HL-60 (cell line): Measurements from ENCODE around the gene AQP10.
A peak's percentile ranks its signal among the peaks of the same experiment; 100 is the strongest.

Experiments used
- DNase-seq, 2 experiments: peaks; one replicate each; pipeline ENCODE4 v3.0.0-alpha.2; 2010 to 2020; ENCODE audit warnings: low read depth in 1 of 2, low spot score in 1 of 2
- H3K27ac ChIP-seq: fragments of 250-450 bp; sonication (Bioruptor Pico); replicated peaks from 2 replicates; pipeline ENCODE4 v1.5.1; 2020; ENCODE audit warnings: mild to moderate bottlenecking, moderate library complexity
- H3K27me3 ChIP-seq: fragments of 250-450 bp; sonication (Bioruptor Pico); 2 replicates; pipeline ENCODE4 v1.5.1; 2021; ENCODE audit warnings: mild to moderate bottlenecking, moderate library complexity; ENCODE audit not compliant: insufficient read depth, poor library complexity, severe bottlenecking
- H3K4me3 ChIP-seq: replicated peaks from 2 replicates; pipeline ENCODE4 v1.5.1; 2011; ENCODE audit warnings: mild to moderate bottlenecking, control low read depth, low read length; ENCODE audit not compliant: insufficient read depth
- CTCF ChIP-seq: IDR thresholded peaks from one replicate; pipeline ENCODE4 v1.5.1; 2011; ENCODE audit warnings: low read length, control low read depth, inconsistent platforms; ENCODE audit not compliant: insufficient read depth
- GABPA ChIP-seq: IDR thresholded peaks from 2 replicates; pipeline ENCODE4 v1.6.1; 2012; ENCODE audit warnings: low read depth
- POLR2AphosphoS5 ChIP-seq: IDR thresholded peaks from 2 replicates; pipeline ENCODE4 v1.6.1; 2012; ENCODE audit warnings: low read depth
- SPI1 ChIP-seq: IDR thresholded peaks from 2 replicates; pipeline ENCODE4 v1.6.1; 2012; ENCODE audit warnings: low read depth, mild to moderate bottlenecking, borderline replicate concordance
- long read RNA-seq: library from polyadenylated mRNA; unstranded; transcript quantifications from one replicate; pipeline ENCODE4 v2.0.0, GENCODE V29; 2020
- TF ChIP-seq, protein P1 (sequence below): IDR thresholded peaks from 2 replicates; pipeline ENCODE4 v1.6.1; 2012; ENCODE audit warnings: low read depth; ENCODE audit not compliant: insufficient replicate concordance

Gene AQP10
- long read RNA-seq, result 0 reads

DNA sequence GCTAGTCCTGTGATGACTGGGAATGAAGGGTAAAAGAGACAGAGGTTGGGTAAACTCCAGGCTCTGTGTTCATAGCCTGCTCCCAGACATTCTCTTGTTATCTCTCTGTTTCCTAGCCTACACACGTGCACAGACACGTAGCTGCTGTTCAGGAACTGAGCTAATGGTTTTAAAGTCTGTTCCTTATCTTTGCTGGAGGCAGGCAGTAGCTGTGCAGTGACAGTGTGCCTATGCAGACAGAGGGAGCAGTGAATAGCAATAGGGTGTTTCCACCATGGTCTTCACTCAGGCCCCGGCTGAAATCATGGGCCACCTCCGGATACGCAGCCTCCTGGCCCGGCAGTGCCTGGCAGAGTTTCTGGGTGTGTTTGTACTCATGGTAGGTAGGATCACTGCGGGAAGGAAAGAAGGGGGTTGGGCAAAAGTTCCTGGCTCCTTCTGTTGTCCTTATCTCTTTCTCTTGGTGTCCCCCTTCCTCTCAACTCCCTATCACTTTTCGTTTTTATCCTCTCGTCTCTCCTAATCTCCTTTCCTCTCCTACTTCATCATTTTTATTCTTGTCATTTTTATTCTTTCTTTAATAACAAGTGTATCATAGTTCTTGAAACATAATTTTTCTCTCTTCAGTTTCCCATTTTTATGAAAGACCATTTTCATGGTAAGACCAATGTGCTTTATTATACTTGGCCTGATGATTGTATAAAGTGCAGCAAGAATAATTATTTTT, at the start of gene AQP10:
Gene AQP10 (plus strand): TSS at position 212 of the 727 bp plus-strand sequence. CDS start 63 bp downstream, at position 275.
- no peak for DNase-seq

DNA sequence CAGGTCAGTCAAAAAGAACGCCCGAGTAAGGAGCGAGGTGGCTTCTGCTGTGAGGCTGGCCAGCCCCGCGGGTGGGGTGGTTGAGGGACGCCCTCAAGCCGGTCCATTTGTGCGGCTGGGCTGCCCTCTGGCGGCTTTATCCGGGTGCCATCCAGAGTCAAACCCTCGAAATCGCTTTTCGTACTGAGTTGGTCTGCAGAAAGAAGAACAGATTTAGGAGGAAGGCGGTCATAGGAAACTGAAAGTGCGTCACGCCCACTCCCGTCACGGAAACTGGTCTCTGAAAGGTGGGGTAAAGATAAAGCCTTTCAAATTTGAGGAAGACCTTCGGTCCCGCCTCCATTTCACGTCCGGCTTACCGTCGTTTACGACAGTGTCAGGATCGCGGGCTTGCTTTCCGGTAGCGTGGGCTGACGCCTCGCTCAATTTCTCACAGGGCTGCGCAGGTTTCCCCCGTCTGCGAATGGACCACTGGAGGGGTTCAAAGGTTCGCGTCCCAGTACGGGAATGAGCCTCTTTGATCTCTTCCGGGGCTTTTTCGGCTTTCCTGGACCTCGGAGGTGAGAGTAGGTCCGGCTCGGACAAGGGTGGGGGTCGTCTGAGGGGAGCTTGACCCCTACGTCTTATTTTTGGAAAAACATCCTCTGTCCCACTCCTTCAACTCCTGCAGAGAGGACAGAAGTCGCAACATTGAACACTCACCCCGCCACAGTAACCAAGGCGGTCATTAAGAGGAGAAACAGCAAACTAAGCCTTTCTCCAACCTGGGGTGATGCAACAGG, 48.5 kb upstream of the AQP10 start, which contains the start of gene HAX1:
Gene HAX1 (plus strand): TSS at position 413 of the 782 bp plus-strand sequence. CDS start 95 bp downstream, at position 508.
- Histone ChIP-seq H3K4me3 (peak within 1 kb of the TSS; percentile 86), H3K27me3 (no peaks in the 10 kb centered on the region), H3K27ac (peak within 1 kb of the TSS; percentile 76)
- peak; percentile 95 to 98 for DNase-seq
- TF ChIP-seq CTCF (peak; percentile 64), GABPA (peak; percentile 69), POLR2AphosphoS5 (peak; percentile 90), SPI1 (peak; percentile 87)
- TF ChIP-seq, protein P1, sequence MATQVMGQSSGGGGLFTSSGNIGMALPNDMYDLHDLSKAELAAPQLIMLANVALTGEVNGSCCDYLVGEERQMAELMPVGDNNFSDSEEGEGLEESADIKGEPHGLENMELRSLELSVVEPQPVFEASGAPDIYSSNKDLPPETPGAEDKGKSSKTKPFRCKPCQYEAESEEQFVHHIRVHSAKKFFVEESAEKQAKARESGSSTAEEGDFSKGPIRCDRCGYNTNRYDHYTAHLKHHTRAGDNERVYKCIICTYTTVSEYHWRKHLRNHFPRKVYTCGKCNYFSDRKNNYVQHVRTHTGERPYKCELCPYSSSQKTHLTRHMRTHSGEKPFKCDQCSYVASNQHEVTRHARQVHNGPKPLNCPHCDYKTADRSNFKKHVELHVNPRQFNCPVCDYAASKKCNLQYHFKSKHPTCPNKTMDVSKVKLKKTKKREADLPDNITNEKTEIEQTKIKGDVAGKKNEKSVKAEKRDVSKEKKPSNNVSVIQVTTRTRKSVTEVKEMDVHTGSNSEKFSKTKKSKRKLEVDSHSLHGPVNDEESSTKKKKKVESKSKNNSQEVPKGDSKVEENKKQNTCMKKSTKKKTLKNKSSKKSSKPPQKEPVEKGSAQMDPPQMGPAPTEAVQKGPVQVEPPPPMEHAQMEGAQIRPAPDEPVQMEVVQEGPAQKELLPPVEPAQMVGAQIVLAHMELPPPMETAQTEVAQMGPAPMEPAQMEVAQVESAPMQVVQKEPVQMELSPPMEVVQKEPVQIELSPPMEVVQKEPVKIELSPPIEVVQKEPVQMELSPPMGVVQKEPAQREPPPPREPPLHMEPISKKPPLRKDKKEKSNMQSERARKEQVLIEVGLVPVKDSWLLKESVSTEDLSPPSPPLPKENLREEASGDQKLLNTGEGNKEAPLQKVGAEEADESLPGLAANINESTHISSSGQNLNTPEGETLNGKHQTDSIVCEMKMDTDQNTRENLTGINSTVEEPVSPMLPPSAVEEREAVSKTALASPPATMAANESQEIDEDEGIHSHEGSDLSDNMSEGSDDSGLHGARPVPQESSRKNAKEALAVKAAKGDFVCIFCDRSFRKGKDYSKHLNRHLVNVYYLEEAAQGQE, result peak; percentile 34

More for the DNA sequence above, at the start of gene AQP10:
- TF ChIP-seq, protein P1, result no peak
- TF ChIP-seq CTCF (no peak), POLR2AphosphoS5 (no peak), GABPA (no peak), SPI1 (no peak)
- Histone ChIP-seq H3K27ac (no peak within 1 kb of the TSS), H3K4me3 (no peak within 1 kb of the TSS), H3K27me3 (peaks cover 15% of the 10 kb centered on the region)

DNA sequence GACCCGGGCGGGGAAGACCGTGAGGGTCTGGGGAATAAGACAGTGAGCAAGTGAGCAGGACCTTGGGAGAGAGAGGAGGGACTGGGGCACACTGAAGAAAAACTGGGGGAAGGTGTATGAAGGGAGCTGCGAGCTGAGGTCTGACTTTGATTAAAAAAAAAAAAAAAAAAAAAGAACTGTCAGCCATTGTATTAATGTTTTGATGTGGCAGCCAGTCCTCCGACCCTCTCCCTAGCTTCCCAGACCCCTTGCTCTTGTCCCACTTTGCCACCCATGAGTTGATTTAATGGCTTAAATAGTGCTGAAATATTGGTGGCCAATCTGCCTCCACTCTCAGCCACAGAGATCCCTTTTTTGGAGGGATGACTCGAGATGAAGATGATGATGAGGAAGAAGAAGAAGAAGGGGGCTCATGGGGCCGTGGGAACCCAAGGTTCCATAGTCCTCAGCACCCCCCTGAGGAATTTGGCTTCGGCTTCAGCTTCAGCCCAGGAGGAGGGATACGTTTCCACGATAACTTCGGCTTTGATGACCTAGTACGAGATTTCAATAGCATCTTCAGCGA, 47.8 kb upstream of the AQP10 start:
- DNase-seq, result no peak
- Histone ChIP-seq H3K27me3 (no peaks in the 10 kb centered on the region), H3K4me3 (peak overlapping the region; percentile 86), H3K27ac (peak overlapping the region; percentile 76)
- no peak for TF ChIP-seq POLR2AphosphoS5
- TF ChIP-seq, protein P1, result no peak
- no peak for TF ChIP-seq SPI1
- TF ChIP-seq CTCF, result no peak
- TF ChIP-seq GABPA, result no peak
